WI38 (cell line): Measurements from ENCODE around the gene PAX2.

Experiments
- H3K4me3 ChIP-seq: 2 replicates; pipeline ENCODE4 v1.5.1; 2011; ENCODE audit warnings: low read depth, mild to moderate bottlenecking, control low read depth, low read length
- CTCF ChIP-seq: IDR thresholded peaks from 2 replicates; pipeline ENCODE4 v1.5.1; 2012; ENCODE audit warnings: low read depth, mild to moderate bottlenecking, control low read depth, low read length

PAX2 gene

GRCh38 chr10:100736144-100736808 is 9.1 kb upstream of the PAX2 start:
- no peak for TF ChIP-seq CTCF

GRCh38 chr10:100736809-100737354 is 8.5 kb upstream of the PAX2 start:
- no peak for TF ChIP-seq CTCF
- no peak overlapping the region for H3K4me3 ChIP-seq

More at GRCh38 chr10:100736144-100736808, 9.1 kb upstream of the PAX2 start:
- no peak overlapping the region for H3K4me3 ChIP-seq

- H3K4me3 ChIP-seq, result no peak overlapping the region
- no peak for TF ChIP-seq CTCF
These were observed 7.9 kb upstream of the PAX2 start for GRCh38 chr10:100737355-100738054.

GRCh38 chr10:100738055-100738827 is 7.1 kb upstream of the PAX2 start:
- TF ChIP-seq CTCF, result no peak
- no peak overlapping the region for H3K4me3 ChIP-seq

GRCh38 chr10:100739517-100740368 is 5.6 kb upstream of the PAX2 start:
- H3K4me3 ChIP-seq, result no peak overlapping the region
- TF ChIP-seq CTCF, result no peak

GRCh38 chr10:100740476-100741377 is 4.7 kb upstream of the PAX2 start:
- TF ChIP-seq CTCF, result no peak
- H3K4me3 ChIP-seq, result no peak overlapping the region
